Endothelial cell (in vitro differentiated cells): Measurements from ENCODE around the gene SEC23IP. TPM values are rescaled to one million over a fixed set of nuclear protein-coding genes. Genes with fewer than 3 reads are reported as not detected.

Experiments
- DNase-seq: peaks from one replicate; pipeline ENCODE4 v3.0.0; 2021; ENCODE audit warnings: low spot score
- H3K27ac Mint-ChIP-seq: one replicate; pipeline ENCODE4 v1.8.0; 2021; ENCODE audit warnings: mixed read lengths, inconsistent platforms; ENCODE audit not compliant: unreplicated experiment
- H3K27me3 Mint-ChIP-seq: one replicate; pipeline ENCODE4 v1.8.0; 2021; ENCODE audit warnings: mild to moderate bottlenecking, moderate library complexity, mixed read lengths, inconsistent platforms; ENCODE audit not compliant: unreplicated experiment
- H3K36me3 Mint-ChIP-seq: one replicate; pipeline ENCODE4 v1.8.0; 2021; ENCODE audit warnings: mild to moderate bottlenecking, low read depth, mixed read lengths, inconsistent platforms; ENCODE audit not compliant: unreplicated experiment
- H3K4me1 Mint-ChIP-seq: one replicate; pipeline ENCODE4 v1.8.0; 2021; ENCODE audit warnings: mild to moderate bottlenecking, mixed read lengths, inconsistent platforms; ENCODE audit not compliant: unreplicated experiment
- H3K4me3 Mint-ChIP-seq: one replicate; pipeline ENCODE4 v1.8.0; 2021; ENCODE audit warnings: mild to moderate bottlenecking, mixed read lengths, inconsistent platforms; ENCODE audit not compliant: unreplicated experiment
- H3K9me3 Mint-ChIP-seq: one replicate; pipeline ENCODE4 v1.8.0; 2021; ENCODE audit warnings: mixed read lengths, inconsistent platforms; ENCODE audit not compliant: unreplicated experiment
- CTCF ChIP-seq: fragments of 200-600 bp; sonication (generic); IDR thresholded peaks from one replicate; pipeline ENCODE4 v1.5.0; 2021; ENCODE audit warnings: antibody characterized with exemption; ENCODE audit not compliant: unreplicated experiment
- total RNA-seq: library from RNA; stranded (reverse); fragmentation: NEBNext Ultra II Directional; extraction: Animal tissue kit (Norgen Biotek cat#: 25700); gene quantifications from one replicate; pipeline ENCODE4 v1.2.1, GENCODE V29; 2021; ENCODE audit not compliant: unreplicated experiment

The SEC23IP gene
- total RNA-seq, 1 donor from 2014 or later: 68.7 TPM

GRCh38 chr10:119945805-119946204, 53.3 kb downstream of the SEC23IP start:
- Mint-ChIP-seq H3K4me3 (no peak overlapping the region), H3K36me3 (peaks cover 4% of the 10 kb centered on the region), H3K9me3 (no peaks in the 10 kb centered on the region), H3K27ac (no peak overlapping the region), H3K4me1 (peaks cover 3% of the 10 kb centered on the region), H3K27me3 (no peaks in the 10 kb centered on the region)
- DNase-seq: no peak
- TF ChIP-seq CTCF: no peak

- Mint-ChIP-seq H3K4me3 (no peak overlapping the region), H3K27me3 (no peaks in the 10 kb centered on the region), H3K36me3 (peaks cover 4% of the 10 kb centered on the region), H3K27ac (no peak overlapping the region), H3K4me1 (peaks cover 3% of the 10 kb centered on the region), H3K9me3 (no peaks in the 10 kb centered on the region)
- no peak for TF ChIP-seq CTCF
- no peak for DNase-seq
These were observed 54.8 kb downstream of the SEC23IP start for GRCh38 chr10:119947300-119947699.

GRCh38 chr10:119957451-119957850, 64.9 kb downstream of the SEC23IP start:
- no peaks in the 10 kb centered on the region for H3K9me3 Mint-ChIP-seq
- H3K27me3 Mint-ChIP-seq: peaks cover 4% of the 10 kb centered on the region
- no peak overlapping the region for H3K4me3 Mint-ChIP-seq
- H3K27ac Mint-ChIP-seq: no peak overlapping the region
- no peaks in the 10 kb centered on the region for H3K4me1 Mint-ChIP-seq
- no peak for DNase-seq
- TF ChIP-seq CTCF: no peak
- H3K36me3 Mint-ChIP-seq: no peaks in the 10 kb centered on the region

DNA sequence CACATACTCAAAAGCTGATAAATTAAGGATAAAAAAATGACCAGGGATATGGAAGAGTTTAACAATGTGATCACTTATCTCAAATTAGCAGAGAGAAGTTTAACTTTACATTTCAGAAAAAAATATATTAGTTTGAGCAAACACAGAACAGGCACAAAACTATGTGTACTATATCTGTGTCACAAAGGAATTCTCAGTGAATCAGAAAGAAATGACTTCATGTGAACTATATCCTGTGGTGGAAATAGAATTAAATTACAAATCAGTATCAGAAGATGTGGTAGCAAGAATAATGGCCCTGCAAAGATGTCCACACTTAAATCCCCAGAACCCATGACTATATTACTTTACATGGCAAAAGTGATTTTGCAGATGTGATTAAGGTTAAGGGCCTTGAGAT, 70.3 kb downstream of the SEC23IP start:
- Mint-ChIP-seq H3K4me3 (no peak overlapping the region), H3K36me3 (no peaks in the 10 kb centered on the region)
- no peak for TF ChIP-seq CTCF

GRCh38 chr10:119967066-119967465, 74.5 kb downstream of the SEC23IP start:
- TF ChIP-seq CTCF: no peak
- no peak overlapping the region for H3K27ac Mint-ChIP-seq
- DNase-seq: no peak
- H3K4me1 Mint-ChIP-seq: peaks cover 1% of the 10 kb centered on the region
- H3K9me3 Mint-ChIP-seq: peaks cover 6% of the 10 kb centered on the region
- peaks cover 2% of the 10 kb centered on the region for H3K27me3 Mint-ChIP-seq
- H3K4me3 Mint-ChIP-seq: no peak overlapping the region
- no peaks in the 10 kb centered on the region for H3K36me3 Mint-ChIP-seq

More for the DNA sequence above, 70.3 kb downstream of the SEC23IP start:
- Mint-ChIP-seq H3K4me1 (no peaks in the 10 kb centered on the region), H3K27ac (no peak overlapping the region), H3K27me3 (peaks cover 5% of the 10 kb centered on the region), H3K9me3 (peaks cover 6% of the 10 kb centered on the region)
- DNase-seq: no peak
